Suppressor macrophage (primary cell): ENCODE measurements around the gene HTR6.

Experiments
- DNase-seq, 4 experiments: peaks; one replicate each; pipeline ENCODE4 v3.0.0-alpha.2; 2020 to 2022

Gene HTR6

DNA sequence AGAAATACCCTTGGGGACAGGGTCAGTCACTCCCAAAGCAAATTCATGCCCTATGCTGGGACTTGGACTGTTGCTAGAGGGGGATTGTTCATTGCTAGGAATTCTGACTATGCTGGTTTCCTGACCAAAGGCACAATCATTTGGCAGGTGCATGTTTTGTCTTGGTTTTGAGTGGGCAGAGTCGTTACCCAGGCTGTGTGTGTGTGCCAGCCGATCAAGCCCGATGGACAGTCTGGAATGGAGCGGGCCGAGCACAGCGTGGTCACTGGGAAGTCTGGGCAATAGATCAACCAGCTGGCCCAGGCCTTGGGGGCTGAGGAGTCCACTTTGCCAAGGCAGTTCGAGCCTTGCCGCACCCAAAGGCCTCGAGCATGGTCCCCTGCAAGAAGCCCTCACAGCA, 60.9 kb downstream of the HTR6 start:
- DNase-seq = no peak

DNA sequence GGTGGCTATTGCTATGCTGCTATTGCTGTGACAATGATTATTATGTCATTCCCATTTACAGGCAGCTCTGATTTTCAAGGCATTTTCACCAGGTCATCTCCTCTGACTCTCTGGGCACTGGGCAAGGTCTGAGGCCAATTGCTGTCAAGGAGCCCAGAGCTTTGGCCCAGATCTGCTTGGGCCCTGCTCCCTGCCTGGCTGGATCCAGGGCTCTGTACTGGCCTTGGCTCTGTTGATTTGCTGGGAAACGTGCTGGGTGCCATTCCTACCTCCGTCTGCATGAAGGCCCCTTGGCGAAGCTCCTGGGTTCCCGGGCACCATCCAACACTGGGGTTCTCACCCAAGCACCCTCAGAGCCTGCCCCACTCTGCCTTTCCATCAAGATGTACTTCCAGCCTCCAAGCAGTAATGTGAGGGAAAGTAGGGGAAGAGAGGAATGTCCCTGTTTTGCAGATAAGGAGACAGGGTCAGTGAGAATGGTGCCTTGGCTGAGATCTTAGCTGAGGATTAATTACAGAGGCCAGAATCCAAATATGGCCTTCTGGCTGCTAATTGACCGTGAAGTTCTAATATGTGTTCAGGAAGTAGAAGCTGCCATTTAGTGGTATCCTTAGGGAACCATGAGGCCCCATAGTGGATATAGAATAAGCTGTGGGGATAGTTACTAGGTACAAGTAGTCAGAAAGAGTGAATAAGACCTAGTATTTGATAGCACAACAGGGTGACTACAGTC, 63.9 kb downstream of the HTR6 start:
- DNase-seq = no peak

DNA sequence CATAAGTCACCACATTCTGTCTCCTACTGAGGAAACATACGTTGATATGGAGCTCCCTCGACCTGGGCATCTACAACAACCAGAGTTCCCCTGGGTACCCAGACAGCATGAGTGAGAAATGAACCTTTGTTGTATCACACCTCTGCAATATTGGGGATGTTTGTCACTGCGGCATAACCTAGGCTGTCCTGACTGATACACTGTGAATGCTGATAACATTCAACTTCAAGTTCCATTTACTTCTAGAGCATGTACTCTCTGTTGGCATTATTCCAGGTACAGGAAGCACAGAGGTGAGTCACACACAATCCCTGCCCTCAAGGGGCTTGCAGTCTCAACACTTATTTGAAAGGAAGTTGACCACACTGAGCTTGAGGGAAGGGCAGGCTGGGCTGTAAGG, 65.6 kb downstream of the HTR6 start:
- no peak for DNase-seq
